CD4-positive, alpha-beta T cell treated with Interleukin-15 for 4 hours (primary cell): ENCODE measurements around the gene RNPEPL1.
"Not testable (repeated sequence)": the region's sequence is repeated elsewhere in the genome, so short reads cannot be mapped to it uniquely, and the experiment has no call there.

Experiments used
- DNase-seq: peaks from one replicate; pipeline ENCODE4 v3.0.0-alpha.2; 2020; ENCODE audit warnings: low spot score

Gene RNPEPL1

GRCh38 chr2:240604939-240605716 is 36.8 kb downstream of the RNPEPL1 start:
- DNase-seq, result no peak

- DNase-seq, result no peak
These were observed 37.8 kb downstream of the RNPEPL1 start for GRCh38 chr2:240605867-240606743.

- DNase-seq, result no peak
These were observed 43.4 kb downstream of the RNPEPL1 start for GRCh38 chr2:240611601-240612210.

GRCh38 chr2:240613781-240614180 is 45.5 kb downstream of the RNPEPL1 start:
- DNase-seq, result no peak

- no peak for DNase-seq
These were observed 46.1 kb downstream of the RNPEPL1 start for GRCh38 chr2:240614391-240614790.

- no peak for DNase-seq
These were observed 47.1 kb downstream of the RNPEPL1 start for GRCh38 chr2:240615396-240615795.

- no peak for DNase-seq
These were observed 47.7 kb downstream of the RNPEPL1 start for GRCh38 chr2:240615820-240616547.

GRCh38 chr2:240616860-240617666 is 48.8 kb downstream of the RNPEPL1 start:
- DNase-seq, result not testable (repeated sequence)

- DNase-seq, result no peak
These were observed 50.5 kb downstream of the RNPEPL1 start for GRCh38 chr2:240618776-240619175.

- no peak for DNase-seq
These were observed 51.3 kb downstream of the RNPEPL1 start for GRCh38 chr2:240619506-240620148.

- no peak for DNase-seq
These were observed 52.0 kb downstream of the RNPEPL1 start for GRCh38 chr2:240620149-240620731.

- no peak for DNase-seq
These were observed 52.6 kb downstream of the RNPEPL1 start for GRCh38 chr2:240620859-240621258.

- DNase-seq, result no peak
These were observed 53.8 kb downstream of the RNPEPL1 start for GRCh38 chr2:240622060-240622411.

GRCh38 chr2:240622531-240623235 is 54.4 kb downstream of the RNPEPL1 start:
- peak; percentile 35 for DNase-seq

GRCh38 chr2:240623531-240624010 is 55.3 kb downstream of the RNPEPL1 start:
- no peak for DNase-seq

GRCh38 chr2:240624011-240624949 is 56.0 kb downstream of the RNPEPL1 start:
- DNase-seq, result no peak

- DNase-seq, result peak; percentile 71
These were observed 56.8 kb downstream of the RNPEPL1 start, which contains the start of gene GPR35 for GRCh38 chr2:240624950-240625621. Gene GPR35, plus strand, starts transcription at chr2:240625480. Its CDS starts 4,473 bp downstream, at chr2:240629953.
